Mammary epithelial cell (primary cell): ENCODE measurements around the gene RALGPS2.

Experiments used
- CTCF ChIP-seq, 2 donors: IDR thresholded peaks in 1 of 2; conservative IDR thresholded peaks in 1 of 2; 2 replicates each; pipeline ENCODE4 v1.5.1; 2011 to 2012; ENCODE audit warnings: inconsistent platforms in 2 of 2, low read length in 2 of 2, mild to moderate bottlenecking in 2 of 2, control low read depth in 1 of 2, low read depth in 1 of 2; ENCODE audit not compliant: insufficient read depth in 1 of 2; ENCODE audit errors: extremely low read depth in 1 of 2
- EZH2 ChIP-seq: IDR thresholded peaks from 2 replicates; pipeline ENCODE4 v1.6.1; 2012; ENCODE audit warnings: low read length, inconsistent platforms, borderline replicate concordance

- no peak for TF ChIP-seq CTCF (conservative IDR thresholded peaks at IDR 0.05 in 1 of 2, IDR thresholded peaks at IDR 0.05 in 1 of 2; ENCODE audit: extremely low read depth in 1 of 2, insufficient read depth in 1 of 2, low read depth in 1 of 2, low read length in 2 of 2)
- no peak for TF ChIP-seq EZH2
Observed at GRCh38 chr1:178727014-178727895, 2.2 kb downstream of the RALGPS2 start.
